ENCODE data around the gene VAMP7.

DNA sequence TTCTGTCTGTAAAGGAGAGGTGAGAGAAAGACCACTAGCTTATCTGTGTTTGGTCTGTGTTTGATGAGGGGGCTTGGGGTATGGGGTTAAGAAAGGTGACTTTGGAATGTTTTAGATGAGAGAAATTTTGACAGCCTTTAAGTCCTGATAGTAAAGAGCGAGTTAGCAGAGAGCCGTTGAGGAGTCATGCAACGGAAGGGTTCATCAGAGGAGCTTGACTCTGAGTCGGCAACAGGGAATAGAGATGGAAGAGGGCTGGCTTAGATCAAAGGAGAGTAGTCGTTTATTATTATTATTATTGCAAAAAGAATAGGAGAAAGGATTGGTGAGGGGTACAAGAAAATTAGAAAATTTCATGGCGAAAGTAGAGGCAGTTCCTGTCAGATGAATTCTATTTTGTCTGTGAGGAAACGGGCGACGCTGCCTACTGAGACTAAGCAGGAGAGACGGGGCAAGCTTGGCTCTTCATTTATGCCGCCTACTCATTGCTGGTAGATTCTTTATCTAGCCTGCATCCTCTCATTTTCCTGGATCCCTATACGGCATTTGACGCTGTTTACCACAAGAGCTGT, 473 bp upstream of the VAMP7 start:
- TF ChIP-seq, protein P1, sequence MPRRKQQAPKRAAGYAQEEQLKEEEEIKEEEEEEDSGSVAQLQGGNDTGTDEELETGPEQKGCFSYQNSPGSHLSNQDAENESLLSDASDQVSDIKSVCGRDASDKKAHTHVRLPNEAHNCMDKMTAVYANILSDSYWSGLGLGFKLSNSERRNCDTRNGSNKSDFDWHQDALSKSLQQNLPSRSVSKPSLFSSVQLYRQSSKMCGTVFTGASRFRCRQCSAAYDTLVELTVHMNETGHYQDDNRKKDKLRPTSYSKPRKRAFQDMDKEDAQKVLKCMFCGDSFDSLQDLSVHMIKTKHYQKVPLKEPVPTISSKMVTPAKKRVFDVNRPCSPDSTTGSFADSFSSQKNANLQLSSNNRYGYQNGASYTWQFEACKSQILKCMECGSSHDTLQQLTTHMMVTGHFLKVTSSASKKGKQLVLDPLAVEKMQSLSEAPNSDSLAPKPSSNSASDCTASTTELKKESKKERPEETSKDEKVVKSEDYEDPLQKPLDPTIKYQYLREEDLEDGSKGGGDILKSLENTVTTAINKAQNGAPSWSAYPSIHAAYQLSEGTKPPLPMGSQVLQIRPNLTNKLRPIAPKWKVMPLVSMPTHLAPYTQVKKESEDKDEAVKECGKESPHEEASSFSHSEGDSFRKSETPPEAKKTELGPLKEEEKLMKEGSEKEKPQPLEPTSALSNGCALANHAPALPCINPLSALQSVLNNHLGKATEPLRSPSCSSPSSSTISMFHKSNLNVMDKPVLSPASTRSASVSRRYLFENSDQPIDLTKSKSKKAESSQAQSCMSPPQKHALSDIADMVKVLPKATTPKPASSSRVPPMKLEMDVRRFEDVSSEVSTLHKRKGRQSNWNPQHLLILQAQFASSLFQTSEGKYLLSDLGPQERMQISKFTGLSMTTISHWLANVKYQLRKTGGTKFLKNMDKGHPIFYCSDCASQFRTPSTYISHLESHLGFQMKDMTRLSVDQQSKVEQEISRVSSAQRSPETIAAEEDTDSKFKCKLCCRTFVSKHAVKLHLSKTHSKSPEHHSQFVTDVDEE (CRISPR knock-in tag; IDR thresholded peaks at IDR 0.05), result no peak
- TF ChIP-seq, protein P2, sequence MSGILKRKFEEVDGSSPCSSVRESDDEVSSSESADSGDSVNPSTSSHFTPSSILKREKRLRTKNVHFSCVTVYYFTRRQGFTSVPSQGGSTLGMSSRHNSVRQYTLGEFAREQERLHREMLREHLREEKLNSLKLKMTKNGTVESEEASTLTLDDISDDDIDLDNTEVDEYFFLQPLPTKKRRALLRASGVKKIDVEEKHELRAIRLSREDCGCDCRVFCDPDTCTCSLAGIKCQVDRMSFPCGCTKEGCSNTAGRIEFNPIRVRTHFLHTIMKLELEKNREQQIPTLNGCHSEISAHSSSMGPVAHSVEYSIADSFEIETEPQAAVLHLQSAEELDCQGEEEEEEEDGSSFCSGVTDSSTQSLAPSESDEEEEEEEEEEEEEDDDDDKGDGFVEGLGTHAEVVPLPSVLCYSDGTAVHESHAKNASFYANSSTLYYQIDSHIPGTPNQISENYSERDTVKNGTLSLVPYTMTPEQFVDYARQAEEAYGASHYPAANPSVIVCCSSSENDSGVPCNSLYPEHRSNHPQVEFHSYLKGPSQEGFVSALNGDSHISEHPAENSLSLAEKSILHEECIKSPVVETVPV (CRISPR knock-in tag; IDR thresholded peaks at IDR 0.05), result no peak
- TF ChIP-seq ZFP3 (CRISPR knock-in tag; IDR thresholded peaks at IDR 0.05) (no peak), CSDC2 (CRISPR knock-in tag; IDR thresholded peaks at IDR 0.05) (no peak), ARNTL (CRISPR knock-in tag; IDR thresholded peaks at IDR 0.05; ENCODE audit: borderline replicate concordance, low read depth) (no peak), RARB (CRISPR knock-in tag; IDR thresholded peaks at IDR 0.05) (no peak), GLIS3 (CRISPR knock-in tag; IDR thresholded peaks at IDR 0.05) (no peak), SNAI2 (CRISPR knock-in tag; IDR thresholded peaks at IDR 0.05) (no peak), ZC3H10 (CRISPR knock-in tag; IDR thresholded peaks at IDR 0.05) (no peak), ZFP30 (CRISPR knock-in tag; IDR thresholded peaks at IDR 0.05) (peak; percentile 65; the same call in 1 of the 2 replicates), TCF4 (CRISPR knock-in tag; IDR thresholded peaks at IDR 0.05; ENCODE audit: borderline replicate concordance) (no peak), OSR1 (CRISPR knock-in tag; IDR thresholded peaks at IDR 0.05) (no peak)
- TF ChIP-seq, protein P3, sequence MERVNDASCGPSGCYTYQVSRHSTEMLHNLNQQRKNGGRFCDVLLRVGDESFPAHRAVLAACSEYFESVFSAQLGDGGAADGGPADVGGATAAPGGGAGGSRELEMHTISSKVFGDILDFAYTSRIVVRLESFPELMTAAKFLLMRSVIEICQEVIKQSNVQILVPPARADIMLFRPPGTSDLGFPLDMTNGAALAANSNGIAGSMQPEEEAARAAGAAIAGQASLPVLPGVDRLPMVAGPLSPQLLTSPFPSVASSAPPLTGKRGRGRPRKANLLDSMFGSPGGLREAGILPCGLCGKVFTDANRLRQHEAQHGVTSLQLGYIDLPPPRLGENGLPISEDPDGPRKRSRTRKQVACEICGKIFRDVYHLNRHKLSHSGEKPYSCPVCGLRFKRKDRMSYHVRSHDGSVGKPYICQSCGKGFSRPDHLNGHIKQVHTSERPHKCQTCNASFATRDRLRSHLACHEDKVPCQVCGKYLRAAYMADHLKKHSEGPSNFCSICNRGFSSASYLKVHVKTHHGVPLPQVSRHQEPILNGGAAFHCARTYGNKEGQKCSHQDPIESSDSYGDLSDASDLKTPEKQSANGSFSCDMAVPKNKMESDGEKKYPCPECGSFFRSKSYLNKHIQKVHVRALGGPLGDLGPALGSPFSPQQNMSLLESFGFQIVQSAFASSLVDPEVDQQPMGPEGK (CRISPR knock-in tag; IDR thresholded peaks at IDR 0.05; ENCODE audit: borderline replicate concordance), result no peak

All from SK-N-SH treated with all-trans-retinoic acid at 6 μM for 48 hours (cell line).